OCI-LY1 (cell line): Measurements from ENCODE around the gene LILRB4.

Experiments
- EZH2 ChIP-seq: fragments of 200-600 bp; sonication (generic), shearing (Covaris generic); IDR thresholded peaks from 2 replicates; pipeline ENCODE4 v1.8.0; 2017; ENCODE audit warnings: borderline replicate concordance, mixed run types, mild to moderate bottlenecking, antibody characterized with exemption, low read length, moderate library complexity, mixed read lengths
- TF ChIP-seq, protein P1 (sequence below): fragments of 200-600 bp; sonication (generic), shearing (Covaris generic); IDR thresholded peaks from 2 replicates; pipeline ENCODE4 v1.5.1; 2017; ENCODE audit warnings: mild to moderate bottlenecking, antibody characterized with exemption, low read length, moderate library complexity, mixed read lengths

- TF ChIP-seq, protein P1, sequence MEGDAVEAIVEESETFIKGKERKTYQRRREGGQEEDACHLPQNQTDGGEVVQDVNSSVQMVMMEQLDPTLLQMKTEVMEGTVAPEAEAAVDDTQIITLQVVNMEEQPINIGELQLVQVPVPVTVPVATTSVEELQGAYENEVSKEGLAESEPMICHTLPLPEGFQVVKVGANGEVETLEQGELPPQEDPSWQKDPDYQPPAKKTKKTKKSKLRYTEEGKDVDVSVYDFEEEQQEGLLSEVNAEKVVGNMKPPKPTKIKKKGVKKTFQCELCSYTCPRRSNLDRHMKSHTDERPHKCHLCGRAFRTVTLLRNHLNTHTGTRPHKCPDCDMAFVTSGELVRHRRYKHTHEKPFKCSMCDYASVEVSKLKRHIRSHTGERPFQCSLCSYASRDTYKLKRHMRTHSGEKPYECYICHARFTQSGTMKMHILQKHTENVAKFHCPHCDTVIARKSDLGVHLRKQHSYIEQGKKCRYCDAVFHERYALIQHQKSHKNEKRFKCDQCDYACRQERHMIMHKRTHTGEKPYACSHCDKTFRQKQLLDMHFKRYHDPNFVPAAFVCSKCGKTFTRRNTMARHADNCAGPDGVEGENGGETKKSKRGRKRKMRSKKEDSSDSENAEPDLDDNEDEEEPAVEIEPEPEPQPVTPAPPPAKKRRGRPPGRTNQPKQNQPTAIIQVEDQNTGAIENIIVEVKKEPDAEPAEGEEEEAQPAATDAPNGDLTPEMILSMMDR, result no peak
- TF ChIP-seq EZH2, result no peak
These were observed 40.4 kb upstream of the LILRB4 start for GRCh38 chr19:54622431-54622830.
